Thyroid gland (tissue), 4 donors: ENCODE measurements around the gene DMAC2L. TPM values are rescaled to one million over a fixed set of nuclear protein-coding genes. Genes with fewer than 3 reads are reported as not detected.
A peak's percentile ranks its signal among the peaks of the same experiment; 100 is the strongest.

ENCODE experiments used
- DNase-seq, 2 donors: peaks; one replicate each; pipeline ENCODE4 v3.0.0-alpha.2; 2019
- H3K27ac ChIP-seq, 3 donors: fragments of 200-600 bp; sonication (generic); 1 replicate in 2 of 3; 2 replicates in 1 of 3; pipeline ENCODE4 v1.5.1; 2016 to 2019; ENCODE audit warnings: mild to moderate bottlenecking in 1 of 3, moderate library complexity in 1 of 3
- H3K27me3 ChIP-seq: fragments of 200-600 bp; sonication (generic); one replicate; pipeline ENCODE4 v1.5.1; 2019
- H3K36me3 ChIP-seq, 2 donors: fragments of 200-600 bp; sonication (generic); one replicate each; pipeline ENCODE4 v1.5.1; 2016 to 2019
- H3K4me1 ChIP-seq, 2 donors: fragments of 200-600 bp; sonication (generic); one replicate each; pipeline ENCODE4 v1.5.1; 2017 to 2019
- H3K4me3 ChIP-seq, 3 donors: fragments of 200-600 bp; sonication (generic); replicated peaks in 1 of 3; 1 replicate in 2 of 3; 2 replicates in 1 of 3; pipeline ENCODE4 v1.5.1; 2016; ENCODE audit warnings: mild to moderate bottlenecking in 1 of 3
- H3K9me3 ChIP-seq: fragments of 200-600 bp; sonication (generic); one replicate; pipeline ENCODE4 v1.5.1; 2017
- POLR2A ChIP-seq, 2 donors: fragments of 450-650 bp; IDR thresholded peaks; one replicate each; pipeline ENCODE4 v1.6.1; 2017; ENCODE audit warnings: antibody characterized with exemption in 2 of 2, mild to moderate bottlenecking in 2 of 2, moderate library complexity in 1 of 2
- WGBS, 2 donors: methylation state at CpG; one replicate each; pipeline ENCODE4 v1.1.5; 2017; 5-methylcytosine and 5-hydroxymethylcytosine counted together
- intact Hi-C: fragments of 100-400 bp; cut with DNase I; formaldehyde crosslinking; loops from one replicate; pipeline ENCODE4 v1.15.1; 2023
- total RNA-seq, 4 donors: library from RNA; depleted of rRNA; stranded (reverse); fragments of >200 nt; gene quantifications; one replicate each; pipeline ENCODE4 v1.2.3, GENCODE V29; 2016
- TF ChIP-seq, protein P1 (sequence below), 6 experiments: fragments of 200-600 bp in 3 of 6; fragments of 450-650 bp in 3 of 6; sonication (generic) in 3 of 6; IDR thresholded peaks; one replicate each; pipeline ENCODE4 v1.5.1; 2016 to 2019; ENCODE audit warnings: antibody characterized with exemption in 6 of 6, mild to moderate bottlenecking in 2 of 6, inconsistent platforms in 1 of 6, moderate library complexity in 1 of 6

DMAC2L gene
- total RNA-seq, 4 donors from 2014 or later, result 15.2 to 44.2 (median 32.8) TPM

DNA sequence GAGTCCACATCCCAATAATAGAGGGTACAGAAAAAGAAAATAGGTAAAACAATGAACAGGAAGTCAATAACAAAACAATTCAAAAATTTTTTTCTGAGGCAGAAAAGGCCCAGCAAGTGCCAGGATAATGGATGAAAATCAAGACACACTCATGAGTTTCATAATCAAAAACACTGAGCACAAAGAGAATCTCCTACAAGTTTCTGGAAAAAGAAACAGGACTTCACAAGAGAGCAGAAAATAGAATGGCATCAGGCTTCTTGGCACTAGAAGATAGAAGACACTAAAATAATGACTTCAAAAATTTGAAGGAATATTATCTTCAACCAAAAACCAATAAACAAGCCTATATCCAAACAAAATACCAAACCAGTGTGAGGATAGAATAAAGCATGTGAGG, 36.8 kb downstream of the DMAC2L start:
- DNase-seq, result no peak
- H3K9me3 ChIP-seq, result no peaks in the 10 kb centered on the region
- peak overlapping the region in 1 of 3 donors; percentile 63 for H3K27ac ChIP-seq
- intact Hi-C loops, result loop anchor here (10.0 kb wide), 1 partner anchor 46 kb away; the partner anchor contains the start of gene CDKL1
- H3K27me3 ChIP-seq, result no peaks in the 10 kb centered on the region
- H3K4me3 ChIP-seq, result no peak overlapping the region
- no peak for TF ChIP-seq POLR2A (IDR thresholded peaks at IDR 0.05)
- TF ChIP-seq, protein P1, sequence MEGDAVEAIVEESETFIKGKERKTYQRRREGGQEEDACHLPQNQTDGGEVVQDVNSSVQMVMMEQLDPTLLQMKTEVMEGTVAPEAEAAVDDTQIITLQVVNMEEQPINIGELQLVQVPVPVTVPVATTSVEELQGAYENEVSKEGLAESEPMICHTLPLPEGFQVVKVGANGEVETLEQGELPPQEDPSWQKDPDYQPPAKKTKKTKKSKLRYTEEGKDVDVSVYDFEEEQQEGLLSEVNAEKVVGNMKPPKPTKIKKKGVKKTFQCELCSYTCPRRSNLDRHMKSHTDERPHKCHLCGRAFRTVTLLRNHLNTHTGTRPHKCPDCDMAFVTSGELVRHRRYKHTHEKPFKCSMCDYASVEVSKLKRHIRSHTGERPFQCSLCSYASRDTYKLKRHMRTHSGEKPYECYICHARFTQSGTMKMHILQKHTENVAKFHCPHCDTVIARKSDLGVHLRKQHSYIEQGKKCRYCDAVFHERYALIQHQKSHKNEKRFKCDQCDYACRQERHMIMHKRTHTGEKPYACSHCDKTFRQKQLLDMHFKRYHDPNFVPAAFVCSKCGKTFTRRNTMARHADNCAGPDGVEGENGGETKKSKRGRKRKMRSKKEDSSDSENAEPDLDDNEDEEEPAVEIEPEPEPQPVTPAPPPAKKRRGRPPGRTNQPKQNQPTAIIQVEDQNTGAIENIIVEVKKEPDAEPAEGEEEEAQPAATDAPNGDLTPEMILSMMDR (IDR thresholded peaks at IDR 0.05), result no peak
- no peaks in the 10 kb centered on the region for H3K36me3 ChIP-seq
- peaks cover 25 to 27% of the 10 kb centered on the region in 2 donors for H3K4me1 ChIP-seq

DNA sequence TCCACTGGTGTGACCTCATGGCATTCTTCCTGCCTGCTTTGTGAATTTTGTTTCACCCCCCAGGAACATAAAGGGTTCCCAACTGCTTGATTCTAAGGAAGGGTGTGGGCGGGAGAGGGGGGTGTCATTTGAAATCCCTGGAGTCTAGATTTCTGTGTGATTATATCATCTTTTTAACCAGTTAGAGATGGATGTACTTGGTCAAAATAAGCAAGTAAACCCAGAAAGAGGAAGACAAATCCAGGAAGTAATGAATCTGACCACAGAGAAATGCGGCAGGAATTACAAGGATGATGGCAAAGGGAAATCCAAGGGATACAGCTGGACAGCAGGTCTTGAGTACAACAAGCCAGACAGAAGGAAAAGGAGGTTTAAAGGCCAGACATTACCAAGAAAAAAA, 38.9 kb downstream of the DMAC2L start:
- peaks cover 10 to 15% of the 10 kb centered on the region in 2 donors for H3K4me1 ChIP-seq

DNA sequence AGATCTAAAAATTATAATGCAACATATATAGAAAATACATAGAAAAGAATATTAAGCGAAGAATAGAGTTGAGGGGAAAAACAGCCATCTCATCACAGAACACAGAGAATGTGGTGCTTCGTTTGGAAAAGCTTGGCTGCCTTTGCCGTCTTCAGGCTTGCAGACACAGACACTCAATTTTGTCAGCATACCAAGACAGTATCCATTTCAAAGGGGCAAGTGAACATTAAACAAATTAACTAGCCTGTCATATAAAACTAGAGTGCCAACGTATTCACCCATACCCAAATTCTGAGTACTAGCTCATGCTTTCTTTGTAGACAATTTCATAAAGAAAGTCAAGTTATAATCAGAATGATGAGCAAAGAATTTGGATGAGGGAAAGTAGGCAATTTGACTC, 40.5 kb downstream of the DMAC2L start:
- H3K27ac ChIP-seq, result no peak overlapping the region
- intact Hi-C loops, result no loop called here
- H3K9me3 ChIP-seq, result no peaks in the 10 kb centered on the region
- no peak overlapping the region for H3K4me3 ChIP-seq
- TF ChIP-seq POLR2A (IDR thresholded peaks at IDR 0.05), result no peak
- TF ChIP-seq, protein P1 (IDR thresholded peaks at IDR 0.05), result no peak
- no peaks in the 10 kb centered on the region for H3K36me3 ChIP-seq
- H3K27me3 ChIP-seq, result no peaks in the 10 kb centered on the region
- DNase-seq, result no peak
- 86 to 88% methylated on average over 4 of the region's 4 CpGs for WGBS, 2 donors
- peaks cover 2 to 3% of the 10 kb centered on the region in 2 donors for H3K4me1 ChIP-seq

More for the DNA sequence above, 38.9 kb downstream of the DMAC2L start:
- intact Hi-C loops, result no loop called here
- no peak for DNase-seq
- H3K27ac ChIP-seq, result no peak overlapping the region
- no peaks in the 10 kb centered on the region for H3K27me3 ChIP-seq
- H3K36me3 ChIP-seq, result no peaks in the 10 kb centered on the region
- H3K4me3 ChIP-seq, result no peak overlapping the region
- H3K9me3 ChIP-seq, result no peaks in the 10 kb centered on the region
- 69 to 79% methylated on average over 2 of the region's 2 CpGs for WGBS, 2 donors
- TF ChIP-seq, protein P1 (IDR thresholded peaks at IDR 0.05), result no peak
- no peak for TF ChIP-seq POLR2A (IDR thresholded peaks at IDR 0.05)

DNA sequence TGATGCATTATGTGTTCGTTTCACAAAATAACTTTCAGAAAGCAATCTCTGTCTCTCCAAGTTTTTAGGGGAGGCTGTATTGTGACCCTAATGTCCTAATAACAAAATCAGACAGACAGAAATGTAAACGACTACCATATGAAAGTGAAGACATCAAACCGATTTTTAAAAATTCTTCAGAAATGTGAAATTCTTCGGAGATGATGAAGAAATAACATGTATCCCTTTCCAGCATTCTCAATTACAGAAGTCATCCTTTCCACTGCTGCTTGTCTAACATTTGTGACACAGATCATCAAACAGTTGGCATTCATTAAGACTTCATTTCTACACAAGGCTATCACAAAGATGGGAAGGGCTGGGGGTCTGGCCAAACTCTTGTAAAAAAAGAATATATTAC, 41.0 kb downstream of the DMAC2L start:
- no peak for DNase-seq
- 84 to 85% methylated on average over 4 of the region's 4 CpGs for WGBS, 2 donors
- Histone ChIP-seq H3K27ac (no peak overlapping the region), H3K27me3 (no peaks in the 10 kb centered on the region), H3K4me1 (no peaks in the 10 kb centered on the region), H3K4me3 (no peak overlapping the region), H3K36me3 (no peaks in the 10 kb centered on the region), H3K9me3 (no peaks in the 10 kb centered on the region)
- TF ChIP-seq, protein P1 (IDR thresholded peaks at IDR 0.05), result no peak
- no peak for TF ChIP-seq POLR2A (IDR thresholded peaks at IDR 0.05)
- intact Hi-C loops, result no loop called here

DNA sequence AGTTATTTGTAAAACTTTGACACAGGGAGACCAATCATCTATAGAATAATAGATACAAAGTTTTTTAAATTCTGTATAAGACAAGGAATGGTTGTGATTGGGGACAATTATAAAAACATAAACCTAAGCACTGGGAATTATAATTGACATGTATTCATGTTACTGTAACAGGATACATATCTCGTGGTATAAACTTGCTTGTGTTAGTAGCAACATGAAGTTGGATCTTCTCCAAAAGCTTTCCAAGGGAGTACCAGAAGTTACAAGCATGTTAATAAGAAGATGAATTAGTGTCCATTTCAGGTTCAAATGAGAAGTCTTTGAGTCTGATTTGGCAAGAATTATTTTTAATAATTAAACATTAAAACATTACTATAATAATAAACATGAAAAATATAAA, 42.4 kb downstream of the DMAC2L start:
- DNase-seq, result no peak
- 0 to 73% methylated on average over 1 of the region's 1 CpG for WGBS, 2 donors
- Histone ChIP-seq H3K4me3 (no peak overlapping the region), H3K27ac (no peak overlapping the region), H3K9me3 (no peaks in the 10 kb centered on the region), H3K4me1 (no peaks in the 10 kb centered on the region), H3K36me3 (no peaks in the 10 kb centered on the region), H3K27me3 (no peaks in the 10 kb centered on the region)
- intact Hi-C loops, result no loop called here
- TF ChIP-seq, protein P1 (IDR thresholded peaks at IDR 0.05), result no peak
- no peak for TF ChIP-seq POLR2A (IDR thresholded peaks at IDR 0.05)
